Liver (tissue), 3 donors: ENCODE data around the gene UBQLN3.

Source experiments
- ATF3 ChIP-seq: IDR thresholded peaks from 2 replicates; pipeline ENCODE4 v1.6.1; 2016; ENCODE audit warnings: antibody characterized with exemption
- CTCF ChIP-seq: fragments of 150-350 bp; IDR thresholded peaks from 2 replicates; pipeline ENCODE4 v1.5.1; 2017; ENCODE audit warnings: improper control_type of control experiment, low read depth, low read length; ENCODE audit not compliant: missing input control
- EGR1 ChIP-seq, 2 donors: IDR thresholded peaks; 2 replicates each; pipeline ENCODE4 v1.6.1; 2016 to 2018; ENCODE audit warnings: antibody characterized with exemption in 2 of 2, low read depth in 2 of 2
- FOXA1 ChIP-seq: IDR thresholded peaks from 2 replicates; pipeline ENCODE4 v1.6.1; 2016; ENCODE audit warnings: antibody characterized with exemption
- GABPA ChIP-seq, 2 donors: IDR thresholded peaks in 1 of 2; conservative IDR thresholded peaks in 1 of 2; 2 replicates each; pipeline ENCODE4 v1.6.1; 2016; ENCODE audit warnings: antibody characterized with exemption in 2 of 2, mild to moderate bottlenecking in 1 of 2, moderate library complexity in 1 of 2
- HNF4G ChIP-seq: IDR thresholded peaks from 2 replicates; pipeline ENCODE4 v1.6.1; 2016; ENCODE audit warnings: antibody characterized with exemption
- JUND ChIP-seq, 2 donors: IDR thresholded peaks; 2 replicates each; pipeline ENCODE4 v1.6.1; 2016; ENCODE audit warnings: antibody characterized with exemption in 2 of 2
- MAX ChIP-seq: IDR thresholded peaks from 2 replicates; pipeline ENCODE4 v1.6.1; 2016; ENCODE audit warnings: antibody characterized with exemption
- RAD21 ChIP-seq, 2 donors: IDR thresholded peaks; 2 replicates each; pipeline ENCODE4 v1.6.1; 2016; ENCODE audit warnings: antibody characterized with exemption in 2 of 2, mild to moderate bottlenecking in 2 of 2
- REST ChIP-seq: IDR thresholded peaks from 2 replicates; pipeline ENCODE4 v1.6.1; 2016; ENCODE audit warnings: antibody characterized with exemption, mild to moderate bottlenecking
- RXRA ChIP-seq, 2 donors: IDR thresholded peaks; 2 replicates each; pipeline ENCODE4 v1.6.1; 2017 to 2018; ENCODE audit warnings: antibody characterized with exemption in 2 of 2, mild to moderate bottlenecking in 1 of 2
- SP1 ChIP-seq: IDR thresholded peaks from 2 replicates; pipeline ENCODE4 v1.6.1; 2018; ENCODE audit warnings: antibody characterized with exemption, mild to moderate bottlenecking
- TAF1 ChIP-seq: conservative IDR thresholded peaks from 2 replicates; pipeline ENCODE4 v1.6.1; 2016; ENCODE audit warnings: antibody characterized with exemption, mild to moderate bottlenecking
- ZBTB33 ChIP-seq: IDR thresholded peaks from 2 replicates; pipeline ENCODE4 v1.6.1; 2016; ENCODE audit warnings: antibody characterized with exemption
- donor health status: healthy.
- donor health status: healthy.

GRCh38 chr11:5467527-5467926, 42.2 kb downstream of the UBQLN3 start:
- TF ChIP-seq CTCF (no peak), TAF1 (no peak), REST (no peak), FOXA1 (no peak), EGR1 (IDR thresholded peaks at IDR 0.05; ENCODE audit: low read depth in 2 of 2) (no peak), JUND (IDR thresholded peaks at IDR 0.05) (no peak), GABPA (IDR thresholded peaks at IDR 0.05 in 1 of 2, conservative IDR thresholded peaks at IDR 0.05 in 1 of 2) (no peak), ZBTB33 (no peak), HNF4G (no peak), SP1 (no peak), ATF3 (no peak), RXRA (IDR thresholded peaks at IDR 0.05) (no peak), RAD21 (IDR thresholded peaks at IDR 0.05) (no peak), MAX (no peak)
